HEK293 (cell line): ENCODE measurements around the gene ATP5MC2.

Experiments used
- BCL11B ChIP-seq: fragments of 450-650 bp; formaldehyde crosslinking; IDR thresholded peaks from 2 replicates; pipeline ENCODE4 v1.5.1; 2016; ENCODE audit warnings: low read depth, missing biosample characterization, missing genetic modification characterization
- CTCF ChIP-seq: fragments of 450-650 bp; formaldehyde crosslinking; IDR thresholded peaks from 2 replicates; pipeline ENCODE4 v1.5.1; 2016; ENCODE audit warnings: missing biosample characterization, missing genetic modification characterization
- REST ChIP-seq: fragments of 450-650 bp; formaldehyde crosslinking; IDR thresholded peaks from 2 replicates; pipeline ENCODE4 v1.5.1; 2016; ENCODE audit warnings: missing biosample characterization, missing genetic modification characterization
- YY1 ChIP-seq: fragments of 450-650 bp; formaldehyde crosslinking; IDR thresholded peaks from 2 replicates; pipeline ENCODE4 v1.5.1; 2018; ENCODE audit warnings: missing biosample characterization, missing genetic modification characterization
- ZBTB21 ChIP-seq: fragments of 450-650 bp; formaldehyde crosslinking; IDR thresholded peaks from 2 replicates; pipeline ENCODE4 v1.5.1; 2017; ENCODE audit warnings: missing biosample characterization, missing genetic modification characterization
- ZFP37 ChIP-seq: fragments of 450-650 bp; formaldehyde crosslinking; IDR thresholded peaks from 2 replicates; pipeline ENCODE4 v1.5.1; 2016; ENCODE audit warnings: missing biosample characterization, missing genetic modification characterization
- ZNF138 ChIP-seq: fragments of 450-650 bp; formaldehyde crosslinking; IDR thresholded peaks from 2 replicates; pipeline ENCODE4 v1.5.1; 2016; ENCODE audit warnings: missing biosample characterization, missing genetic modification characterization, borderline replicate concordance
- ZNF311 ChIP-seq: fragments of 450-650 bp; formaldehyde crosslinking; IDR thresholded peaks from 2 replicates; pipeline ENCODE4 v1.5.1; 2017; ENCODE audit warnings: missing biosample characterization, missing genetic modification characterization, borderline replicate concordance

GRCh38 chr12:53664936-53665335 lies 10.9 kb downstream of the ATP5MC2 start:
- no peak for TF ChIP-seq YY1 (tag by site-specific recombination)
- TF ChIP-seq CTCF (tag by site-specific recombination): no peak
- TF ChIP-seq BCL11B (tag by site-specific recombination): no peak
- TF ChIP-seq ZNF311 (tag by site-specific recombination): no peak
- TF ChIP-seq ZFP37: no peak
- no peak for TF ChIP-seq ZNF138 (tag by site-specific recombination)
- TF ChIP-seq REST (tag by site-specific recombination): no peak
- no peak for TF ChIP-seq ZBTB21 (tag by site-specific recombination)
